Measurements from ENCODE around the gene EPHB2. TPM values are rescaled to one million over a fixed set of nuclear protein-coding genes. Genes with fewer than 3 reads are reported as not detected.

Gene EPHB2
- total RNA-seq, 1 donor from 2014 or later = 3.9 TPM

- H3K27me3 ChIP-seq = no peaks in the 10 kb centered on the region
- no peaks in the 10 kb centered on the region for H3K36me3 ChIP-seq
- peaks cover 11% of the 10 kb centered on the region for H3K4me1 ChIP-seq
- intact Hi-C loops (cut with DNase I) = no loop called here
- no peak overlapping the region for H3K27ac ChIP-seq
- no peak for DNase-seq (ENCODE audit: extremely low spot score in 2 of 2)
- TF ChIP-seq POLR2AphosphoS5 (IDR thresholded peaks at IDR 0.05; ENCODE audit: insufficient read depth in 1 of 2, low read depth in 1 of 2) (no peak), POLR2A (IDR thresholded peaks at IDR 0.05) (no peak), CTCF (IDR thresholded peaks at IDR 0.05) (no peak)
- no peak overlapping the region for H3K4me3 ChIP-seq
- no peaks in the 10 kb centered on the region for H3K9me3 ChIP-seq
Measured at GRCh38 chr1:22874785-22875184, 164.1 kb downstream of the EPHB2 start.

GRCh38 chr1:22875241-22875640 is 164.6 kb downstream of the EPHB2 start:
- Histone ChIP-seq H3K4me3 (no peak overlapping the region), H3K36me3 (no peaks in the 10 kb centered on the region), H3K27ac (no peak overlapping the region), H3K27me3 (no peaks in the 10 kb centered on the region), H3K4me1 (peaks cover 10% of the 10 kb centered on the region), H3K9me3 (no peaks in the 10 kb centered on the region)
- intact Hi-C loops (cut with DNase I) = no loop called here
- TF ChIP-seq CTCF (IDR thresholded peaks at IDR 0.05) (no peak), POLR2AphosphoS5 (IDR thresholded peaks at IDR 0.05; ENCODE audit: insufficient read depth in 1 of 2, low read depth in 1 of 2) (no peak), POLR2A (IDR thresholded peaks at IDR 0.05) (no peak)
- no peak for DNase-seq (ENCODE audit: extremely low spot score in 2 of 2)

GRCh38 chr1:22875841-22876240 is 165.2 kb downstream of the EPHB2 start:
- H3K9me3 ChIP-seq = no peaks in the 10 kb centered on the region

GRCh38 chr1:22876359-22877111 is 165.9 kb downstream of the EPHB2 start:
- intact Hi-C loops (cut with DNase I) = no loop called here
- TF ChIP-seq POLR2AphosphoS5 (IDR thresholded peaks at IDR 0.05; ENCODE audit: insufficient read depth in 1 of 2, low read depth in 1 of 2) (no peak), CTCF (IDR thresholded peaks at IDR 0.05) (no peak), POLR2A (IDR thresholded peaks at IDR 0.05) (no peak)

More at GRCh38 chr1:22875841-22876240, 165.2 kb downstream of the EPHB2 start:
- H3K4me1 ChIP-seq = peaks cover 4% of the 10 kb centered on the region
- intact Hi-C loops (cut with DNase I) = no loop called here
- no peak for DNase-seq (ENCODE audit: extremely low spot score in 2 of 2)
- H3K36me3 ChIP-seq = no peaks in the 10 kb centered on the region
- no peak overlapping the region for H3K27ac ChIP-seq
- H3K4me3 ChIP-seq = no peak overlapping the region
- TF ChIP-seq POLR2A (IDR thresholded peaks at IDR 0.05) (no peak), POLR2AphosphoS5 (IDR thresholded peaks at IDR 0.05; ENCODE audit: insufficient read depth in 1 of 2, low read depth in 1 of 2) (no peak), CTCF (IDR thresholded peaks at IDR 0.05) (no peak)
- no peaks in the 10 kb centered on the region for H3K27me3 ChIP-seq

More at GRCh38 chr1:22876359-22877111, 165.9 kb downstream of the EPHB2 start:
- H3K4me3 ChIP-seq = no peak overlapping the region
- H3K27me3 ChIP-seq = no peaks in the 10 kb centered on the region
- no peaks in the 10 kb centered on the region for H3K9me3 ChIP-seq
- no peaks in the 10 kb centered on the region for H3K4me1 ChIP-seq
- no peak for DNase-seq (ENCODE audit: extremely low spot score in 2 of 2)
- no peaks in the 10 kb centered on the region for H3K36me3 ChIP-seq
- H3K27ac ChIP-seq = no peak overlapping the region

All from vagina (tissue), 2 donors.